ENCODE results near the gene CENPI. TPM values are rescaled to one million over a fixed set of nuclear protein-coding genes. Genes with fewer than 3 reads are reported as not detected.

The CENPI gene
- total RNA-seq, 2 donors from 2014 or later = 0.26 TPM; not detected in 1

- H3K9me3 ChIP-seq = no peaks in the 10 kb centered on the region
- no peak for ATAC-seq
- TF ChIP-seq POLR2A (IDR thresholded peaks at IDR 0.05) = no peak
- no peak for DNase-seq
- no peaks in the 10 kb centered on the region for H3K36me3 ChIP-seq (replicated peaks in 1 of 2; ENCODE audit: insufficient read depth in 1 of 2, low read depth in 2 of 2)
- H3K4me1 ChIP-seq = no peaks in the 10 kb centered on the region
- no peak overlapping the region for H3K4me3 ChIP-seq
- H3K27me3 ChIP-seq = no peaks in the 10 kb centered on the region
- H3K27ac ChIP-seq = no peak overlapping the region
- 43 to 45% methylated on average over 7 to 8 of the region's 8 CpGs for WGBS, 2 donors
- intact Hi-C loops (cut with DNase I) = no loop called here
These were observed 18.2 kb upstream of the CENPI start for GRCh38 chrX:101079736-101080270.

- no peak for ATAC-seq
- Histone ChIP-seq H3K36me3 (replicated peaks in 1 of 2; ENCODE audit: insufficient read depth in 1 of 2, low read depth in 2 of 2) (no peaks in the 10 kb centered on the region), H3K9me3 (no peaks in the 10 kb centered on the region), H3K4me1 (no peaks in the 10 kb centered on the region), H3K27ac (no peak overlapping the region), H3K4me3 (no peak overlapping the region), H3K27me3 (no peaks in the 10 kb centered on the region)
- intact Hi-C loops (cut with DNase I) = no loop called here
- DNase-seq = no peak
- TF ChIP-seq POLR2A (IDR thresholded peaks at IDR 0.05) (no peak), CTCF (IDR thresholded peaks at IDR 0.05) (no peak)
- WGBS, 2 donors = 53 to 60% methylated on average over 2 to 3 of the region's 3 CpGs
These were observed 17.5 kb upstream of the CENPI start for GRCh38 chrX:101080326-101081124.

GRCh38 chrX:101081231-101081630, 16.8 kb upstream of the CENPI start:
- no peaks in the 10 kb centered on the region for H3K27me3 ChIP-seq
- DNase-seq = no peak
- TF ChIP-seq CTCF (IDR thresholded peaks at IDR 0.05) (no peak), POLR2A (IDR thresholded peaks at IDR 0.05) (no peak)
- no peak overlapping the region for H3K27ac ChIP-seq
- H3K36me3 ChIP-seq (replicated peaks in 1 of 2; ENCODE audit: insufficient read depth in 1 of 2, low read depth in 2 of 2) = no peaks in the 10 kb centered on the region
- intact Hi-C loops (cut with DNase I) = no loop called here
- no peak for ATAC-seq
- no peaks in the 10 kb centered on the region for H3K9me3 ChIP-seq
- WGBS, 2 donors = 34 to 55% methylated on average over 2 to 3 of the region's 3 CpGs
- H3K4me1 ChIP-seq = no peaks in the 10 kb centered on the region
- H3K4me3 ChIP-seq = no peak overlapping the region

GRCh38 chrX:101091817-101092216, 6.2 kb upstream of the CENPI start:
- intact Hi-C loops (cut with DNase I) = no loop called here
- H3K9me3 ChIP-seq = no peaks in the 10 kb centered on the region
- H3K27me3 ChIP-seq = no peaks in the 10 kb centered on the region
- TF ChIP-seq POLR2A (IDR thresholded peaks at IDR 0.05) = no peak
- TF ChIP-seq CTCF (IDR thresholded peaks at IDR 0.05) = no peak
- H3K4me3 ChIP-seq = no peak overlapping the region
- DNase-seq (no peak), ATAC-seq (no peak)
- H3K27ac ChIP-seq = no peak overlapping the region
- WGBS, 2 donors = 80 to 89% methylated on average over 1 of the region's 1 CpG
- no peaks in the 10 kb centered on the region for H3K36me3 ChIP-seq (replicated peaks in 1 of 2; ENCODE audit: insufficient read depth in 1 of 2, low read depth in 2 of 2)
- H3K4me1 ChIP-seq = no peaks in the 10 kb centered on the region

- Histone ChIP-seq H3K4me1 (no peaks in the 10 kb centered on the region), H3K27ac (no peak overlapping the region), H3K27me3 (no peaks in the 10 kb centered on the region), H3K9me3 (no peaks in the 10 kb centered on the region), H3K36me3 (replicated peaks in 1 of 2; ENCODE audit: insufficient read depth in 1 of 2, low read depth in 2 of 2) (no peaks in the 10 kb centered on the region), H3K4me3 (no peak overlapping the region)
- TF ChIP-seq CTCF (IDR thresholded peaks at IDR 0.05) (no peak), POLR2A (IDR thresholded peaks at IDR 0.05) (no peak)
- intact Hi-C loops (cut with DNase I) = no loop called here
- ATAC-seq (no peak), DNase-seq (no peak)
- WGBS, 2 donors = 89 to 92% methylated on average over 3 to 4 of the region's 4 CpGs
These were observed 10.3 kb downstream of the CENPI start for GRCh38 chrX:101108284-101108683.

All from body of pancreas (tissue), 4 donors.